HG03342 (cell line): ENCODE measurements around the gene GBP1.
"Not testable (repeated sequence)": the region's sequence is repeated elsewhere in the genome, so short reads cannot be mapped to it uniquely, and the experiment has no call there.

Experiments used
- ATAC-seq: cut with Tn5 transposase; IDR thresholded peaks from one replicate; pipeline ENCODE4 v1.9.1; 2021; ENCODE audit warnings: mild to moderate bottlenecking, moderate library complexity; ENCODE audit not compliant: unreplicated experiment

GBP1 gene

GRCh38 chr1:89051955-89052312, 13.1 kb downstream of the GBP1 start:
- no peak for ATAC-seq

GRCh38 chr1:89051300-89051954, 13.6 kb downstream of the GBP1 start:
- no peak for ATAC-seq

- no peak for ATAC-seq
Observed at GRCh38 chr1:89050649-89051033, 14.4 kb downstream of the GBP1 start.

GRCh38 chr1:89049901-89050648, 14.9 kb downstream of the GBP1 start:
- ATAC-seq, result not testable (repeated sequence)

- ATAC-seq, result not testable (repeated sequence)
Observed at GRCh38 chr1:89049187-89049586, 15.8 kb downstream of the GBP1 start.

GRCh38 chr1:89047734-89048133, 17.3 kb downstream of the GBP1 start:
- ATAC-seq, result no peak

- not testable (repeated sequence) for ATAC-seq
Observed at GRCh38 chr1:89046318-89047183, 18.5 kb downstream of the GBP1 start.

- ATAC-seq, result no peak
Observed at GRCh38 chr1:89044970-89045721, 19.9 kb downstream of the GBP1 start.

GRCh38 chr1:89043940-89044339, 21.1 kb downstream of the GBP1 start:
- no peak for ATAC-seq

- ATAC-seq, result no peak
Observed at GRCh38 chr1:89042491-89042890, 22.5 kb downstream of the GBP1 start.

GRCh38 chr1:89041721-89042120, 23.3 kb downstream of the GBP1 start:
- ATAC-seq, result no peak

GRCh38 chr1:89041119-89041641, 23.8 kb downstream of the GBP1 start:
- peak; percentile 94 for ATAC-seq

GRCh38 chr1:89040315-89040626, 24.7 kb downstream of the GBP1 start:
- no peak for ATAC-seq

GRCh38 chr1:89037186-89037585, 27.8 kb downstream of the GBP1 start:
- ATAC-seq, result no peak

GRCh38 chr1:89035080-89035479, 29.9 kb downstream of the GBP1 start:
- no peak for ATAC-seq

- not testable (repeated sequence) for ATAC-seq
Observed at GRCh38 chr1:89034004-89034403, 31.0 kb downstream of the GBP1 start.

- ATAC-seq, result not testable (repeated sequence)
Observed at GRCh38 chr1:89029051-89029450, 36.0 kb downstream of the GBP1 start.

GRCh38 chr1:89025928-89026327, 39.1 kb downstream of the GBP1 start:
- ATAC-seq, result no peak

- ATAC-seq, result no peak
Observed at GRCh38 chr1:89023026-89023425, 42.0 kb downstream of the GBP1 start.

GRCh38 chr1:89022167-89022959, 42.6 kb downstream of the GBP1 start, which contains the start of gene GBP3:
Gene GBP3 (minus strand): TSS chr1:89022866. CDS start chr1:89020721, 2,145 bp downstream.
- ATAC-seq, result peak; percentile 84
